ENCODE data around the gene TMEM187.

GRCh38 chrX:154004315-154004714, 31.8 kb downstream of the TMEM187 start:
- TF ChIP-seq CTCF (IDR thresholded peaks at IDR 0.05; ENCODE audit: insufficient read depth, low read depth, low read length): no peak
- no peak for TF ChIP-seq EZH2 (IDR thresholded peaks at IDR 0.05; ENCODE audit: insufficient read depth, low read length)
